Transverse colon (tissue), 4 donors: ENCODE results near the gene NTN3.

Source experiments
- CTCF ChIP-seq, 5 experiments: fragments of 200-600 bp in 3 of 5; fragments of 450-650 bp in 2 of 5; sonication (generic) in 3 of 5; IDR thresholded peaks; 1 replicate in 2 of 5; 2 replicates in 3 of 5; pipeline ENCODE4 v1.5.1; 2016 to 2017; ENCODE audit warnings: antibody characterized with exemption in 5 of 5, inconsistent platforms in 3 of 5, mild to moderate bottlenecking in 2 of 5, moderate library complexity in 1 of 5
- EP300 ChIP-seq: sonication (generic); formaldehyde crosslinking; IDR thresholded peaks from one replicate; pipeline ENCODE4 v1.6.1; 2017; ENCODE audit warnings: antibody characterized with exemption, low read depth
- POLR2A ChIP-seq: fragments of 450-650 bp; IDR thresholded peaks from one replicate; pipeline ENCODE4 v1.6.1; 2016; ENCODE audit warnings: antibody characterized with exemption, mild to moderate bottlenecking, moderate library complexity
- POLR2AphosphoS5 ChIP-seq, 3 donors: sonication (generic); formaldehyde crosslinking; IDR thresholded peaks; one replicate each; pipeline ENCODE4 v1.6.1; 2016; ENCODE audit warnings: antibody characterized with exemption in 3 of 3

GRCh38 chr16:2489581-2489980 lies 18.5 kb downstream of the NTN3 start:
- TF ChIP-seq CTCF (IDR thresholded peaks at IDR 0.05) (no peak), POLR2AphosphoS5 (IDR thresholded peaks at IDR 0.05) (no peak), POLR2A (no peak), EP300 (no peak)
